ENCODE data around the gene TDRD12. TPM values are rescaled to one million over a fixed set of nuclear protein-coding genes. Genes with fewer than 3 reads are reported as not detected.

TDRD12 gene
- total RNA-seq, 4 donors from 2014 or later, result under 0.01 to 0.30 (median 0.21) TPM; not detected in 1

DNA sequence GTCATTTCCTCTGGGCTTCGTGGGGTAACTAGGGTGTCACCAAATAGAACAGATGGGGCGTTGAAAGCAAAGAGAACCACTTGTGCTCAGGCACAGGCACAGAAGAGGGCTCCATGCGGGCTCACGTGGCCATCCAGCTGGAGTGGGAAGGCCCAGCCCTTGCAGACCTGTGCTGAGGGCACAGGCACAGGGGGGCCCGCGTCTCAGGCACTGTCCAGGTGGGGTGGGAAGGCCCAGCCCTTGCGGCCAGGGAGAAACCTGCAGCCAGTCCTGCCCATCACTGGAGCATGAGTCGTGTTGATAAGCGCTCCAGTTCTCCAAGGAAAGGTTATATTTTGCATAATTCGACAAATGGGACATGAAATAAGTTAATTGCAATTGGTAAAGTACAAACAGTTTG lies 92.5 kb downstream of the TDRD12 start:
- no peaks in the 10 kb centered on the region for H3K27me3 ChIP-seq
- no peaks in the 10 kb centered on the region for H3K9me3 ChIP-seq
- H3K27ac ChIP-seq, result no peak overlapping the region
- H3K4me3 ChIP-seq, result no peak overlapping the region
- H3K36me3 ChIP-seq, result no peaks in the 10 kb centered on the region
- DNase-seq (ENCODE audit: low spot score in 2 of 2), result no peak
- H3K4me1 ChIP-seq, result no peaks in the 10 kb centered on the region
- TF ChIP-seq, protein P1, sequence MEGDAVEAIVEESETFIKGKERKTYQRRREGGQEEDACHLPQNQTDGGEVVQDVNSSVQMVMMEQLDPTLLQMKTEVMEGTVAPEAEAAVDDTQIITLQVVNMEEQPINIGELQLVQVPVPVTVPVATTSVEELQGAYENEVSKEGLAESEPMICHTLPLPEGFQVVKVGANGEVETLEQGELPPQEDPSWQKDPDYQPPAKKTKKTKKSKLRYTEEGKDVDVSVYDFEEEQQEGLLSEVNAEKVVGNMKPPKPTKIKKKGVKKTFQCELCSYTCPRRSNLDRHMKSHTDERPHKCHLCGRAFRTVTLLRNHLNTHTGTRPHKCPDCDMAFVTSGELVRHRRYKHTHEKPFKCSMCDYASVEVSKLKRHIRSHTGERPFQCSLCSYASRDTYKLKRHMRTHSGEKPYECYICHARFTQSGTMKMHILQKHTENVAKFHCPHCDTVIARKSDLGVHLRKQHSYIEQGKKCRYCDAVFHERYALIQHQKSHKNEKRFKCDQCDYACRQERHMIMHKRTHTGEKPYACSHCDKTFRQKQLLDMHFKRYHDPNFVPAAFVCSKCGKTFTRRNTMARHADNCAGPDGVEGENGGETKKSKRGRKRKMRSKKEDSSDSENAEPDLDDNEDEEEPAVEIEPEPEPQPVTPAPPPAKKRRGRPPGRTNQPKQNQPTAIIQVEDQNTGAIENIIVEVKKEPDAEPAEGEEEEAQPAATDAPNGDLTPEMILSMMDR (IDR thresholded peaks at IDR 0.05), result no peak
- no peak for TF ChIP-seq POLR2A (IDR thresholded peaks at IDR 0.05)
- no peak for TF ChIP-seq EP300 (IDR thresholded peaks at IDR 0.05)
- 82 to 84% methylated on average over 10 of the region's 10 CpGs for WGBS, 2 donors

DNA sequence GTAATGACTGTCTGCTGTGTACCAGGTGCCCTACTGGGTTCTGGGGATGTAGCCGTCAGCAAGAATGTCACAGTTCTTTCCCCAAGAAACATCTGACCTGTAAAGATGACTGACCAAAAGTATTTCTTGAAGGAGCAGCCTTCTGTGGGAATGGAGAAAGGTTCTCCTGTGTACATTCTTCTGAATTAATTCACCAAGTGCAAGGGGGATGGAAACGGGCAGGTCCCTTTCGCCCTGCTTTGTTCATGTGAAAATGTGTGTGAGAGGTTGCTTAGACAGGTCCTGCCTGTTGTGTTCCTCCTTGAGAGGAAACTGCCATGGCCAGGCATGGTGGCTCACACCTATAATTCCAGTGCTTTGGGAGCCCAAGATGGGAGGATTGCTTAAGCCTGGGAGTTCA lies 93.0 kb downstream of the TDRD12 start:
- H3K4me1 ChIP-seq, result no peaks in the 10 kb centered on the region
- TF ChIP-seq, protein P1 (IDR thresholded peaks at IDR 0.05), result no peak
- TF ChIP-seq POLR2A (IDR thresholded peaks at IDR 0.05), result no peak
- TF ChIP-seq EP300 (IDR thresholded peaks at IDR 0.05), result no peak
- no peak overlapping the region for H3K27ac ChIP-seq
- no peaks in the 10 kb centered on the region for H3K36me3 ChIP-seq
- H3K4me3 ChIP-seq, result no peak overlapping the region
- no peaks in the 10 kb centered on the region for H3K27me3 ChIP-seq
- H3K9me3 ChIP-seq, result no peaks in the 10 kb centered on the region
- DNase-seq (ENCODE audit: low spot score in 2 of 2), result no peak
- WGBS, 2 donors, result 71 to 78% methylated on average over 3 of the region's 3 CpGs

DNA sequence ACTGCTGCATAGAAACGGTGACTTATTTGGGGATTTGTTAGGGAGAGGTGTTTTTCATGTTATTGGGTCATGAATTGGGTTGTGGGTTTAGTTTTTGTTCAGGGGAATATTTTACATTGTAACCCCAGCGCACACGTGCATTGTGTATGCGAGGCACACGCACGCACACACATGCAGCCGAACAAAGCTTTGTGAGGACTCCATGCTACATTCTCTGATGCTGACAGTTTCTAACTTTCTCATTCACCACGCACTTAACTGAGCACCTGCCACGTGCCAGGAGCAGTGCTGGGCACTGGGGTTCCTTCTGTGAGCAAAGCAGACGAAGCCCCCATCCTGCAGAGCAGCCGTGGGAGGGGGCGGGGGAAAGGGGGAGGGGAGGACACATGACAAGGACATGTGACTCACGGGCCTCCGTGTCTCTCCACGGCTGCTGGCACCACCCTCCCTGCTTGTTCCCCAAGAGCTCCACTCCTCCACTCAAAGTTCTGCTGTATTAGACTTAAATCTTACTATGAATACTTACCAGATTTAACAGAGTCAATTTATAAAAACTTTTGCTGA lies 94.4 kb downstream of the TDRD12 start:
- DNase-seq (ENCODE audit: low spot score in 2 of 2), result no peak
- 45 to 49% methylated on average over 15 of the region's 15 CpGs for WGBS, 2 donors

DNA sequence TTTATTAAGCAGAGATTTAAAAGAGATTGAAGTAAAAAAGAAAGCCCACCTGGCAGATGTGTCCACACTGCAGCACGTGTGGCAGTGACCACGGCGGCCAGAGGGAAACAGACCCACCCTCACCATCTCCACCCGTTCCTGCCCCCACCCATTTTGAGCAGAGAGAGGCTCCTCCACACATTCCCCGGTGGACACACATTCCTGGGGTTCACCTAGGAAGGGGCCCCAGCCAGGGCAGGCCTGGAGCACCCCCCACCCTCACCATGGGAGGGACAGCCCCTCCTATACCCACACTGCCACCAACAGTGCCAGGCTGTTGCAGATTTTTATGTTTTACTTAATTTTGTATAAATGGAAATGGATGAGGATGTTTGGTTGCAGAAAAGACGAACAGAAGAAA lies 95.1 kb downstream of the TDRD12 start:
- TF ChIP-seq POLR2A (IDR thresholded peaks at IDR 0.05) (no peak), EP300 (IDR thresholded peaks at IDR 0.05) (no peak)
- TF ChIP-seq, protein P1 (IDR thresholded peaks at IDR 0.05), result no peak
- Histone ChIP-seq H3K4me3 (no peak overlapping the region), H3K4me1 (no peaks in the 10 kb centered on the region), H3K9me3 (no peaks in the 10 kb centered on the region), H3K27me3 (no peaks in the 10 kb centered on the region), H3K36me3 (no peaks in the 10 kb centered on the region), H3K27ac (no peak overlapping the region)
- WGBS, 2 donors, result 72 to 73% methylated on average over 6 of the region's 6 CpGs
- DNase-seq (ENCODE audit: low spot score in 2 of 2), result no peak

More for the DNA sequence above, 94.4 kb downstream of the TDRD12 start:
- no peaks in the 10 kb centered on the region for H3K36me3 ChIP-seq
- H3K4me3 ChIP-seq, result no peak overlapping the region
- H3K4me1 ChIP-seq, result no peaks in the 10 kb centered on the region
- no peak overlapping the region for H3K27ac ChIP-seq
- no peak for TF ChIP-seq EP300 (IDR thresholded peaks at IDR 0.05)
- no peak for TF ChIP-seq POLR2A (IDR thresholded peaks at IDR 0.05)
- TF ChIP-seq, protein P1 (IDR thresholded peaks at IDR 0.05), result no peak
- no peaks in the 10 kb centered on the region for H3K27me3 ChIP-seq
- H3K9me3 ChIP-seq, result no peaks in the 10 kb centered on the region

DNA sequence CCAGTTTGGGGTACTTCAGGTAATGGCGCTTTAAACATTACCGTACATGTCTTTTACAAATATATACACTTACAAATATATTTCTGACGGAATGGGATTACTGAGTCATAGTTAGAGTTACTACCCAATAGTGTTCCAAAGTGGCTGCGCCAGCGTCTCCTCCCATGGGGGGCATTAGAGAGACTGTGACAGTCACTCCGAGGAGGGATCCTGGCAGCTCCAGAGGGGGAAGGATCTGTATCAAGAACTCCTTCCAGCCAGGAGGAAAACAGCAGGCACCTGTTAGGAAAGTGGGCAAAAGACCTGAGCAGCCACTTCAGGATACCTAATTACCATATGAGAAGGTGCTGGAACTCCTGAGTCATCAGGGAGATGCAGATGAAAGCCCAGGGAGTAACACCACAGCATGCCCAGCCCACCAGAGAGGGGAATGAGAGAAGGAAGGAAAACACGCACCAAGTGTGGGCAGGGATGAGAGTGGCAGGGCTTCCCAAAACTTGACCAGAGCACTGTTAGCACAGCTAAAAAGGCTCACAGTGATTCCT lies 97.1 kb downstream of the TDRD12 start:
- no peak for DNase-seq (ENCODE audit: low spot score in 2 of 2)
- 56 to 63% methylated on average over 7 of the region's 7 CpGs for WGBS, 2 donors
- Histone ChIP-seq H3K36me3 (no peaks in the 10 kb centered on the region), H3K4me3 (no peak overlapping the region), H3K4me1 (no peaks in the 10 kb centered on the region), H3K27ac (no peak overlapping the region), H3K27me3 (no peaks in the 10 kb centered on the region), H3K9me3 (no peaks in the 10 kb centered on the region)
- TF ChIP-seq, protein P1 (IDR thresholded peaks at IDR 0.05), result no peak
- no peak for TF ChIP-seq EP300 (IDR thresholded peaks at IDR 0.05)
- no peak for TF ChIP-seq POLR2A (IDR thresholded peaks at IDR 0.05)

All from tibial nerve (tissue), 4 donors.